Activated naive CD4-positive, alpha-beta T cell treated with anti-CD3 and anti-CD28 coated beads, Interleukin-2, amount 50 U/mL, for 24 hours (primary cell): ENCODE data around the gene TIMP3.

Experiments used
- H3K27ac Mint-ChIP-seq: one replicate; pipeline ENCODE4 v1.8.0; 2021; ENCODE audit warnings: mild to moderate bottlenecking, mixed read lengths
- H3K27me3 Mint-ChIP-seq: one replicate; pipeline ENCODE4 v1.8.0; 2021; ENCODE audit warnings: mixed read lengths
- H3K36me3 Mint-ChIP-seq: one replicate; pipeline ENCODE4 v1.8.0; 2021; ENCODE audit warnings: mixed read lengths
- H3K4me1 Mint-ChIP-seq: one replicate; pipeline ENCODE4 v1.8.0; 2021; ENCODE audit warnings: mixed read lengths
- H3K4me3 Mint-ChIP-seq: one replicate; pipeline ENCODE4 v1.8.0; 2021; ENCODE audit warnings: mild to moderate bottlenecking, mixed read lengths
- H3K9me3 Mint-ChIP-seq: one replicate; pipeline ENCODE4 v1.8.0; 2021; ENCODE audit warnings: mixed read lengths

TIMP3 gene

GRCh38 chr22:32897400-32897799, 95.9 kb downstream of the TIMP3 start:
- peaks cover 1% of the 10 kb centered on the region for H3K36me3 Mint-ChIP-seq
- H3K4me3 Mint-ChIP-seq = no peak overlapping the region
- H3K27me3 Mint-ChIP-seq = peaks cover 5% of the 10 kb centered on the region
- H3K9me3 Mint-ChIP-seq = no peaks in the 10 kb centered on the region
- H3K4me1 Mint-ChIP-seq = no peaks in the 10 kb centered on the region
- no peak overlapping the region for H3K27ac Mint-ChIP-seq

- no peak overlapping the region for H3K27ac Mint-ChIP-seq
- no peaks in the 10 kb centered on the region for H3K36me3 Mint-ChIP-seq
- H3K4me1 Mint-ChIP-seq = no peaks in the 10 kb centered on the region
- H3K4me3 Mint-ChIP-seq = no peak overlapping the region
- no peaks in the 10 kb centered on the region for H3K9me3 Mint-ChIP-seq
- H3K27me3 Mint-ChIP-seq = no peaks in the 10 kb centered on the region
These were observed 99.6 kb downstream of the TIMP3 start for GRCh38 chr22:32900886-32901635.

GRCh38 chr22:32901925-32902324, 100.4 kb downstream of the TIMP3 start:
- Mint-ChIP-seq H3K27me3 (no peaks in the 10 kb centered on the region), H3K4me3 (no peak overlapping the region), H3K4me1 (no peaks in the 10 kb centered on the region), H3K27ac (no peak overlapping the region), H3K36me3 (no peaks in the 10 kb centered on the region), H3K9me3 (no peaks in the 10 kb centered on the region)

GRCh38 chr22:32903507-32903906, 102.0 kb downstream of the TIMP3 start:
- H3K36me3 Mint-ChIP-seq = no peaks in the 10 kb centered on the region
- no peaks in the 10 kb centered on the region for H3K9me3 Mint-ChIP-seq
- H3K27me3 Mint-ChIP-seq = no peaks in the 10 kb centered on the region
- no peaks in the 10 kb centered on the region for H3K4me1 Mint-ChIP-seq
- H3K27ac Mint-ChIP-seq = no peak overlapping the region
- H3K4me3 Mint-ChIP-seq = no peak overlapping the region

- H3K4me1 Mint-ChIP-seq = no peaks in the 10 kb centered on the region
These were observed 102.5 kb downstream of the TIMP3 start for GRCh38 chr22:32904044-32904443.

GRCh38 chr22:32905400-32905799, 103.9 kb downstream of the TIMP3 start:
- H3K36me3 Mint-ChIP-seq = no peaks in the 10 kb centered on the region
- no peaks in the 10 kb centered on the region for H3K4me1 Mint-ChIP-seq
- H3K4me3 Mint-ChIP-seq = no peak overlapping the region
- H3K9me3 Mint-ChIP-seq = no peaks in the 10 kb centered on the region
- no peaks in the 10 kb centered on the region for H3K27me3 Mint-ChIP-seq
- no peak overlapping the region for H3K27ac Mint-ChIP-seq

More at GRCh38 chr22:32904044-32904443, 102.5 kb downstream of the TIMP3 start:
- H3K36me3 Mint-ChIP-seq = no peaks in the 10 kb centered on the region
- H3K27ac Mint-ChIP-seq = no peak overlapping the region
- H3K27me3 Mint-ChIP-seq = no peaks in the 10 kb centered on the region
- no peaks in the 10 kb centered on the region for H3K9me3 Mint-ChIP-seq
- no peak overlapping the region for H3K4me3 Mint-ChIP-seq

- H3K27ac Mint-ChIP-seq = no peak overlapping the region
- H3K9me3 Mint-ChIP-seq = no peaks in the 10 kb centered on the region
- H3K36me3 Mint-ChIP-seq = no peaks in the 10 kb centered on the region
- no peak overlapping the region for H3K4me3 Mint-ChIP-seq
- no peaks in the 10 kb centered on the region for H3K4me1 Mint-ChIP-seq
- H3K27me3 Mint-ChIP-seq = no peaks in the 10 kb centered on the region
These were observed 108.3 kb downstream of the TIMP3 start for GRCh38 chr22:32909581-32910428.

GRCh38 chr22:32910429-32910772, 108.9 kb downstream of the TIMP3 start:
- no peaks in the 10 kb centered on the region for H3K27me3 Mint-ChIP-seq
- H3K9me3 Mint-ChIP-seq = no peaks in the 10 kb centered on the region
- no peak overlapping the region for H3K4me3 Mint-ChIP-seq
- no peak overlapping the region for H3K27ac Mint-ChIP-seq
- H3K36me3 Mint-ChIP-seq = no peaks in the 10 kb centered on the region
- no peaks in the 10 kb centered on the region for H3K4me1 Mint-ChIP-seq

GRCh38 chr22:32911503-32911902, 110.0 kb downstream of the TIMP3 start:
- H3K4me1 Mint-ChIP-seq = no peaks in the 10 kb centered on the region
- no peak overlapping the region for H3K4me3 Mint-ChIP-seq
- H3K27ac Mint-ChIP-seq = no peak overlapping the region
- no peaks in the 10 kb centered on the region for H3K9me3 Mint-ChIP-seq
- no peaks in the 10 kb centered on the region for H3K36me3 Mint-ChIP-seq
- H3K27me3 Mint-ChIP-seq = no peaks in the 10 kb centered on the region
